ENCODE data around the gene PFKFB1.

PFKFB1 gene

GRCh38 chrX:54885740-54886139 lies 108.2 kb downstream of the PFKFB1 start:
- H3K4me3 ChIP-seq, result no peak overlapping the region
- no peak for DNase-seq (ENCODE audit: low read depth, low spot score)
- no peaks in the 10 kb centered on the region for H3K9me3 ChIP-seq (ENCODE audit: low read depth, low read length)
- no peak overlapping the region for H3K9ac ChIP-seq (ENCODE audit: insufficient read length)
- H3K27ac ChIP-seq, result no peak overlapping the region
- TF ChIP-seq POLR2AphosphoS5 (IDR thresholded peaks at IDR 0.05; ENCODE audit: borderline replicate concordance, low read depth, low read length) (no peak), FOXP2 (optimal IDR thresholded peaks at IDR 0.05; ENCODE audit: control extremely low read depth, extremely low read length, insufficient read depth) (no peak), EZH2 (IDR thresholded peaks at IDR 0.05) (no peak)
- H3K36me3 ChIP-seq (ENCODE audit: insufficient read depth, low read length), result no peaks in the 10 kb centered on the region

Measured in SK-N-MC (cell line).